Stimulated activated CD4-positive, alpha-beta T cell treated with anti-CD3 and anti-CD28 coated beads, Interleukin-1b, Interleukin-23, amount 100 ng/mL, for 48 hours (primary cell): ENCODE measurements around the gene SPO11.
A peak's percentile ranks its signal among the peaks of the same experiment; 100 is the strongest.
"Not testable (repeated sequence)": the region's sequence is repeated elsewhere in the genome, so short reads cannot be mapped to it uniquely, and the experiment has no call there.

Source experiments
- DNase-seq: peaks from one replicate; pipeline ENCODE4 v3.0.0-alpha.2; 2020

The SPO11 gene

DNA sequence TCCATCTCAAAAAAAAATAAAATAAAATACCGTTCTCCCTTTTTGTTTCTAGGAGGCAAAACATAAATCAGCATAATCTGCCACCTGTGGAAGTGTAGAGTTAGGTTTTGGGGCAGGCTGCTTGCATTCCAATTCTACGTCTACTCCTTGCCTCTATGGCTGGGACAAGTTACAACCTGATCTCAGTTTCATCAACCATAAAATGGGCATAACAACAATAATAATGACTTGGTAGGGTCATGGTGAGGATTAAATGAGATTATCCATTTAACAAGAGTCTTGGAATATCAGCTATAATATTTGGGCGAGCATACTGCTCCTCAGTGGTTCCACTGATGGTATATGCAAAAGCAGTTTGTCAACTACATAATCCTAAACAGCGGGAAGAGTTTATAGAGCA, 17.8 kb downstream of the SPO11 start:
- DNase-seq = no peak

GRCh38 chr20:57348200-57348921, 18.8 kb downstream of the SPO11 start:
- not testable (repeated sequence) for DNase-seq

DNA sequence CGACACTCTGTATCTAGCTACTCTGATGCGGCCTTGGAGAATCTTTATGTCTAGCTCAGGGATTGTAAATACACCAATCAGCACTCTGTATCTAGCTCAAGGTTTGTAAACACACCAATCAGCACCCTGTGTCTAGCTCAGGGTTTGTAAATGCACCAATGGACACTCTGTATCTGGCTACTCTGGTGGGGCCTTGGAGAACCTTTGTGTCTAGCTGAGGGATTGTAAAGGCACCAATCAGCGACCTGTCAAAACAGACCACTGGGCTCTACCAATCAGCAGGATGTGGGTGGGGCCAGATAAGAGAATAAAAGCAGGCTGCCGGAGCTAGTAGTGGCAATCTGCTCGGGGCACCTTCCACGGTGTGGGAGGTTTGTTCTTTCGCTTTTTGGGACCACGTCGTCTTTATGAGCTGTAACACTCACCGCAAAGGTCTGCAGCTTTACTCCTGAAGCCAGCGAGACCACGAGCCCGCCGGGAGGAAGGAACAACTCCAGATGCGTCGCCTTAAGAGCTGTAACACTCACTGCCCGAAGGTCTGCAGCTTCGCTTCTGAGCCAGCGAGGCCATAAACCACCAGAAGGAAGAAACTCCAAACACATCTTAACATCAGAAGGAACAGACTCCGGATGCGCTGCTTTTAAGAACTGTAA, 19.4 kb downstream of the SPO11 start:
- DNase-seq = peak; percentile 25

DNA sequence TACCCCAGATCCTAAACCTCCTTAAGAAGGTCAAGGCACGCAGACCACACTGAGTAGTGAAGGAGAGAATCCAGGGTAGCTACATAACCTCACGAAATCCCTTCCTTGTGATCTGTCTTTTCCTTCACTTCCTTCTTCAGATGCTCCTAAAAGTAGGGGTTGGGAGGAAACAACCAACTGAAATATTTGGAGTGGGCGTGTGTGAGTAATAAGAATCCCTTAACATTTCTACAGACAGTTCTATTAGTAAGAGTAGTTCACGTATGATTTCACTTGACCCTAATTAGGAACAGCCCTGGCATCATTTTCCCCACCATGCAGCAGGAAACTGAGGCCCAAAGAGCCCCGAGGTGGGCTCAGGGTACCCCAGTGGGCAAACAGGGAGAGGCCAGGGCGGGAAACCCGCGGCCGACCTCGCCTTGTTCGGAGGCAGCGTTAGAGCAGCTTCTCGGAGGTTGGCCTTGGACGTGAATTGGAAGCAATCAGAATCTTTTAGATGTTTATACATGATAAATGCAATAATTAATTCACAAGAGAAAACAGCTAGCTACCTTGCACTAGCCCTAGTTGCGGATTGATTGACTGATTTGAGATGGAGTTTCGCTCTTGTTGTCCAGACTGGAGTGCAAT, 20.6 kb downstream of the SPO11 start:
- no peak for DNase-seq

DNA sequence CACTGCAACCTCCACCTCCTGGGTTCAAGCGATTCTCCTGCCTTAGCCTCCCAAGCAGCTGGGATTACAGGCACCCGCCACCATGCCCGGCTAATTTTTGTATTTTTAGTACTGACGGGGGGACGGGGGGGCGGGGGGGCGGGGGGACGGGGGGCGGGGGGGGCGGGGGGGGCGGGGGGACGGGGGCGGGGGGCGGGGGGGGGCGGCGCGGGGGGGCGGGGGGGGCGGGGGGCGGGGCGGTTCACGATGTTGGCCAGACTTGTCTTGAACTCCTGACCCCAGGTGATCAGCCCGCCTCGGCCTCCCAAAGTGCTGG, 21.1 kb downstream of the SPO11 start:
- not testable (repeated sequence) for DNase-seq

DNA sequence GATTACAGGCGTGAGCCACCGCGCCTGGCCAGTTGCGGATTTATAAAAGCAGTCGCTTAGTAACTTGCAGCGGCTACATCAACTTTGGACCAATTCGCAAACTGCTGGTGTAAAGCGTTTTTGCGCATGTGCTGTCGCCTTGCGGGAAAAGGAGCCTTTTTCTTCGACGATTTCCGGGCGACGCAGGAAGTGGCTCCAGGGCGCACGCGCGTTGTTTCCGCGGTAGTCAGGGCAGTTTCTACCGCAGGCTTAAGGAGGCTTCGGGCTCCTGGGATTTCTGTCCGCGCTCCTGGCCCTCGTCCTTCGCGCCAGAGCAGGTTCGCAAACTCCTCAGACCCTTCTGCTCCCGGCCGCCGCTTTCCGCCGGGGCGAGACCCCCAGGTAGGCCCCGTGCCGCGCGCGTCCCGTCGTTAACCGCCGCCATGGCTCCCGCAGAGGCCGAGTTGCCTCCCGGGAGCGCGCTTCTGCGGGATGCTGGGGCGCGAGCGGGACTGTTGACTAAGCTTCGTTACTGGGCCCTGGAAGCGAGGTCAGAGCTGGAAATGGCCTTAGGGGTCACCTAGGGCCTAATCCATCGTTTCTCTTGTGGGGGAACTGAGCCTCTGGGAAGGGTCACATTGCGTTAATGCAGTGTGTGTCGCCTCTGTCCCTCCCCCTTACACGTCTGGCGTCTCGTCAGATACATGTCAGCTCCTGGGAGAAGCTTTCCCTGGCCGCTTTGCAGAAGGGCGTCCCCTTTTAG, 21.6 kb downstream of the SPO11 start, which contains the start of gene RAE1:
Gene RAE1, plus strand, starts transcription at position 214 of the 742 bp plus-strand sequence. CDS start 2,784 bp downstream, outside the sequence.
- DNase-seq = peak; percentile 89

GRCh38 chr20:57352305-57352704, 22.7 kb downstream of the SPO11 start:
- DNase-seq = no peak

DNA sequence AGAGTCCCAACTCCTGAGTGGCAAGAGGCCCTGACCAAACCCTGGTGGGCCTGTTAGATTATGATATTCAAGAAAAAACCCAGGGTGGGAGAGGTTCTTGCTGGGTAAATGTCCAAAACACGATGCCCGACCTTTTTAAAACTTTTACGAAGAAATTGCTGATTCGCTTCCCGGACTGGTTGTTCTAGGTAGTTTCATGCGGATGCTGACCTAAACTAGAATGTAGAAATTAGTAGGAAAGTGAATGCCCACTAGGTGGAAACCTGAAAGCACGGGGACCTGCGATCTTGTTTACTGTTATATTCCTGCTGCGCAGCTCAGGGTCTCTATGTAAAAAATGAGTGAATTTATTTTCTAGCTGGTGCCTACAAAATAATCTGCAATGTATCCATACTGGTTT, 23.7 kb downstream of the SPO11 start:
- no peak for DNase-seq

DNA sequence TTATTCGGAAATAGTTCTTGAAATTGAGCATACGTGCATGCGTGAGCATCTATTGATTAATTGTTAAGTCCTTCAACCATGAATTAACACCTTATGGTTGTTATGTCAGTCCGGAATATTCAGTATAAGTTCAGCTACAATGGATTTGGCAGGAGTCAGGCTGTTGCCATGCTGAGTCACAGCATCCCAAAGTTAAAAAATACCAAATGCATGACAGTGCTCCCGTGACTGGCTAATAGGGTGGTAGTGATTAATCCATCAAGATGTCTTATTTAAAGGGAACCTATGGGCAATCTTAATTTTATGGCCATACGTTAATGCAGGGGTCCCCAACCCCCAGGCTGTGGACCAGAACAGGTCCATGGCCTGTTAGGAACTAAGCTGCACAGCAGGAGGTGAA, 31.9 kb downstream of the SPO11 start:
- no peak for DNase-seq

DNA sequence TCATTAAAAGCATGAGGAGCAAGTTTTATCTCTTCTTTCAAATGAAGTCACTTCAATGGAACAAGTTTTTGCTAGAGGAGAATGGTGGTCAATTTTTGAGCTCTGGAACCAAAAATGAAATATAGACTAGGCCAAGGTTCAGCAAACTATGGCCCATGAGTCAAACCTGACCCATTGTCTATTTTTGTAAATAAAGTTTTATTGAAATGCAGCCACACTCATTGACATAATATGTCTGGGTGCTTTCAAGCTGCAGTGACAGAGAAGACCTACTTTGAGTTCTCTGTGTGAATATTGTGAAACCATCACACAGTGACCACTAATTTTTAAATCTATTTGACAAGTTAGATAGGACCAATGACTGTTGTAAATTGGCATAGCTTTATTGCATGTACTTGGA, 34.8 kb downstream of the SPO11 start:
- DNase-seq = no peak

- DNase-seq = no peak
Observed at GRCh38 chr20:57369596-57369995, 40.0 kb downstream of the SPO11 start.

DNA sequence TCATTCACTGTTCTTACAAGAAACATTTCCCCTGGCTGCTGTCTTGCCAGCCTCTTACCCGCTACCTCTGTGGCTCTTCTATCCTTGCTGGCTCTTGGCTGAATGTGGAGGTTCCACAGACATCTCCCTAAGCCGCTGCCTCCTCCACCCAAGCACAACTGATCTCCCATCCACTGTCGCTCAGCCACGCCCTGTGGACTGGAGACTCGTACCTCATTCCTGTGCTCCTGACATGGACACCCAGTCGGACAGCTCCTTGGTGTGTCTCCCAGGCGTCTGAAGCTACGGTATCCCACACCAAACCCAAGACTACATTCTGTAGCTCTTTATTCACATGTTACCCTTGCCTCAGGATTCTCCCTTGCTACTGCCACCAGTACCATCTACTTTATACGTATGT, 40.7 kb downstream of the SPO11 start:
- no peak for DNase-seq

- no peak for DNase-seq
Observed at GRCh38 chr20:57371363-57371762, 41.8 kb downstream of the SPO11 start.

GRCh38 chr20:57372157-57372556, 42.6 kb downstream of the SPO11 start:
- no peak for DNase-seq

DNA sequence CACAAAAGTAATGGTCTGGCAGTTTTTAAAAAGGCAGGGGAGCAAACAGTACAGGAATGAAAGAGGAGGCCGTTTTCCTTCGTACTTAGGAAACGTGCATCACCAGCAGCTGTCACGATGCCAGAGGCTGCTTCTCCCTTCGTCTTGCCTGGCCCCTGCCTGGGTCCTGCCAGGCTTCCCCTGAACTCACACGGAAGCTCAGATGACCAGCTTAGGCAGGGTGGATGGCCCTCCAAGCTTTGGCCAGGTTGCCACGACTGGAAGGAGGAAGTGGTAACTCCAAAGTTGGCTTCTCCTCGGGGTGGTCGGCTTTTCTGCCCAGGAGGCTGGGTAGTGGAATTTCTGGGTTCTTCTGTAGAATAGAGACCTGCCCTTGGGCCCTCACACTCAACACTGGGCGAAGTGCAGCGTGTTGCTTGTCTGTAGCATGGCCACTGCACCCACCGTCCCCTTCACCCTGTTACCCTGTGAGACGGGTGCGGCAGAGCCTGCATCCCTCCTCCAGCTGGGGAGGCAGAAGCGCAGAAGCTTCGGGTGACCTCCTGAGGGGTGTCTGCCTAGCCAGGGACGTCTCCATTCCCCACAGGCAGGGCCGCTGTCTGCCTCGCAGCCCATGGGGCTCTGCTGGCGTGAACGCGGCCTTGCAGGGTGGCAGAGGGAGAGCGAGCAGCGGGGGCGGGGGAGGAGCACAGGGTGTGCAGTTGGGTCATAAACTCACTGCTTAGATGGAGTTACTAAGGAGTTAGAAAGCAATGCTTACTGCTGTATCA, 43.2 kb downstream of the SPO11 start:
- no peak for DNase-seq

DNA sequence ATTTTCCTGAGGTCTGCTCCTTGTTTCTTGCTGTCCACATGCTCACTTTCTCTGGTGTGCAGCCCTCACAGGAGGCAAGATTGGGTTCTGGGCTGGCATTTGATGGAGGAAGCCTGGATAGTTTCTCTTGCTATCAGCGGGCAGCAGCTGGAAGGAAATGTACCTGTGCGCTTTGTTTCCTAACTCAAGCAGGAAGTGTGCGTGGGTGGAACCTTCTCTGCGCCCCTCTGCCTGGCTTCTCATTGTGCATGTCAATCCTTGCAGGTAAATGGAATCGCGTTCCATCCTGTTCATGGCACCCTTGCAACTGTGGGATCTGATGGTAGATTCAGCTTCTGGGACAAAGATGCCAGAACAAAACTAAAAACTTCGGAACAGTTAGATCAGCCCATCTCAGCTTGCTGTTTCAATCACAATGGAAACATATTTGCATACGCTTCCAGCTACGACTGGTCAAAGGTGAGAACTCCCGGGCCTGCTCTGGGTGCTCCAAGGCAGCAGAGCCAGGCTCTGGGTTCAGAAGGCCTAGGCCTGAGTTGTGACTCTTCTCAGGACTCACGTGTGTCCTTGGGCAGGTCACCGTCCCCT, 44.8 kb downstream of the SPO11 start:
- no peak for DNase-seq

- no peak for DNase-seq
Observed at GRCh38 chr20:57374931-57375651, 45.5 kb downstream of the SPO11 start.

- no peak for DNase-seq
Observed at GRCh38 chr20:57375652-57376230, 46.1 kb downstream of the SPO11 start.

- no peak for DNase-seq
Observed at GRCh38 chr20:57377350-57377749, 47.7 kb downstream of the SPO11 start.

DNA sequence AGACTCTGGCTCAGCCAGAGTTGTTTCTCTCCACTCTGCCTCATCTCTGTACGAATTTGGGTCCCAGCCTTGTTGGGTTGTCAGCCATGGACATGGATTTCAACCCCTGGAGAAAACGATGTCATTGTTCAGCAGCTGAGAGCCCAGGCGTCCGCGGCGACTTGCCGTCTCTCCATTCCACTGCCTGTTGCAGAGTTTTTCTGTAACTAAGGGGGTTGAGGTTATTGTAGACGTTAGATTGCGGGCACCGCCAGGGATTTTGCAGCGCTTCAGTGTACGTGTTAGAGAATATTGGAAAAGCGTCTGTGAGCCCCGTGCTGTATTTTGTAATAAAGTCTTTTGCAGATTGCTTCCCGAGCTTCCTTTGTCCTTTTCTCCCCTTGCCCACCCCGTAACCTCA, 48.5 kb downstream of the SPO11 start:
- no peak for DNase-seq

GRCh38 chr20:57378646-57379262, 49.2 kb downstream of the SPO11 start:
- DNase-seq = no peak
